Breast epithelium (tissue), 3 donors: ENCODE results near the gene CPO.

Experiments
- CTCF ChIP-seq, 3 donors: fragments of 450-650 bp; IDR thresholded peaks; one replicate each; pipeline ENCODE4 v1.5.1; 2016 to 2017; ENCODE audit warnings: antibody characterized with exemption in 3 of 3, mild to moderate bottlenecking in 3 of 3, moderate library complexity in 3 of 3
- POLR2AphosphoS5 ChIP-seq, 3 donors: sonication (generic); formaldehyde crosslinking; IDR thresholded peaks; one replicate each; pipeline ENCODE4 v1.6.1; 2017; ENCODE audit warnings: antibody characterized with exemption in 3 of 3

GRCh38 chr2:206991070-206991469 is 51.8 kb downstream of the CPO start:
- no peak for TF ChIP-seq POLR2AphosphoS5 (IDR thresholded peaks at IDR 0.05)
- TF ChIP-seq CTCF (IDR thresholded peaks at IDR 0.05), result no peak
